GM10248 (cell line): Measurements from ENCODE around the gene CHTOP.

Experiments used
- CTCF ChIA-PET: fragments of 300-600 bp; sonication (Branson Sonifier 250); formaldehyde crosslinking; extraction: SDS; loops from one replicate; lab custom pipeline; 2021; ENCODE audit warnings: antibody characterized with exemption; lab: Yijun Ruan, JAX
- POLR2A ChIA-PET: fragments of 350-650 bp; sonication (Branson Sonifier 250); formaldehyde crosslinking; extraction: SDS; loops from one replicate; lab custom pipeline; 2020; ENCODE audit warnings: antibody characterized with exemption; lab: Yijun Ruan, JAX
- DNase-seq: peaks from one replicate; pipeline ENCODE4 v3.0.0; 2012; ENCODE audit errors: extremely low spot score
- CTCF ChIP-seq: IDR thresholded peaks from 2 replicates; pipeline ENCODE4 v1.5.1; 2012; ENCODE audit warnings: mild to moderate bottlenecking, low read depth; ENCODE audit errors: extremely low read depth, missing control alignments, control extremely low read depth

The CHTOP gene

GRCh38 chr1:153592748-153593147, 41.1 kb upstream of the CHTOP start:
- ChIA-PET POLR2A (no interaction called here), CTCF (interaction anchor here (0.9 to 2.7 kb wide), 11 partner anchors 11 to 89 kb away, joined by 3 to 9 read pairs (median 4); partner anchors contain the start of genes NPR1 and S100A13)
- no peak for TF ChIP-seq CTCF
- DNase-seq: no peak

DNA sequence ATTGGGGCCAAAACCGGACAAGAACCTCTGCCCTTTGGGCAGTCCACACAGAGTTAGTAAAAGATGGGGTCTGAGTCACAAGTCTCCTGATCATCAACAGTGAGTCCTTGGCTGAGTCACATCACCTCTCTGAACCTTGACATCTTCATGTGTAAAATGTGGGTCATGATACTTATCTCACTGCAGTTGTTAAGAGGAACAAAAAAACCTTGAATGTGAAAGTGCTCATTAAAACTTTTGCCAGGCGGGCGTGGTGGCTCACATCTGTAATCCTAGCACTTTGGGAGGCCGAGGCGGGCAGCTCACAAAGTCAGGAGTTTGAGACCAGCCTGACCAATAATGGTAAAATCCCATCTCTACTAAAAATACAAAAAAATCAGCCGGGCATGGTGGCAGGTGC, 36.7 kb upstream of the CHTOP start:
- no peak for DNase-seq
- POLR2A ChIA-PET: no interaction called here
- no peak for TF ChIP-seq CTCF
- CTCF ChIA-PET: interaction anchor here (3.2 to 4.0 kb wide), 2 partner anchors 20 to 25 kb away, joined by 13 to 21 read pairs; partner anchors contain the start of gene S100A14

- TF ChIP-seq CTCF: no peak
- CTCF ChIA-PET: interaction anchor here (1.2 to 4.0 kb wide), 6 partner anchors 16 to 30 kb away, joined by 3 to 21 read pairs (median 9); partner anchors contain the start of genes S100A13 and S100A14
- POLR2A ChIA-PET: interaction anchor here (0.9 to 1.1 kb wide), 2 partner anchors 14 to 35 kb away, joined by 3 to 5 read pairs; partner anchors contain the start of gene CHTOP
- DNase-seq: peak; percentile 88
These were observed 35.3 kb upstream of the CHTOP start for GRCh38 chr1:153598309-153599172.

DNA sequence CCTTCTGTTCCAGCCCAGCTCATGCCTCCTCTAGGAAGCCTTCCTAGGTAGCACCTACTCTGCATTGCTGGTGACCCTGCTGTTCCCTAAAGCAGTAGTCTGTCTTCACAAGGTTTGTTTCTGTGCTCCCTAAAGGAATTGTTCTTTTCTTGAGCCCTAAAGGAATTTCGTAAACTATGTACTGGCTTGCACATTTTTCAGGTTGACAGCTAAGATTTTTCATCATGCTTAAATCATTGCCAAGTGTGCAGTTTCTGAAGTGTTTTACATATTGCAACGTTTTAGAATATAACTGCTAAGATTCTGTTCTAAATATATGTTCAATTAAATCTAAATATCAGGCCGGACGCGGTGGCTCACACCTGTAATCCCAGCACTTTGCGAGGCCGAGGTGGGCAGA, 34.0 kb upstream of the CHTOP start:
- ChIA-PET POLR2A (no interaction called here), CTCF (interaction anchor here (1.0 to 4.0 kb wide), 6 partner anchors 15 to 67 kb away, joined by 3 to 21 read pairs (median 9); partner anchors contain the start of genes S100A13 and S100A14)
- TF ChIP-seq CTCF: no peak
- DNase-seq: no peak

DNA sequence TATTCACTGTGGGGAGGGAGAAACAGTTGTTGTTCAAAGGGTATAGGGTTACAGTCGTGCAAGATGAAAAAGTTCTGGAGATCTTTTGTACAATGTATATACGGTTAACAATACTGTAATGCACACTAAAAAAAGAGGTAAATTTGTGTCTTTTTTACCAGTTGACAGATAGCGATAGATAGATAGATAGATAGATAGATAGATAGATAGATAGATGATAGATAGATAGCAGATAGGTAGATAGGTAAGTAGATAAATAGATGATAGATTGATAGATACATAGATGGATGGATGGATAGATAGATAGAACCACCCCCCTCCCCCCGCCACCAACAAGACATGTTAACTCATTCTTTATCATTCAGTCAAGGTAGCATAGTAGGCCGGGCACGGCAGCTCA, 31.1 kb upstream of the CHTOP start:
- CTCF ChIA-PET: interaction anchor here (1.4 to 2.4 kb wide), 2 partner anchors 15 to 16 kb away, joined by 5 to 6 read pairs; no protein-coding TSS in a partner anchor
- POLR2A ChIA-PET: no interaction called here
- no peak for TF ChIP-seq CTCF
- DNase-seq: no peak

GRCh38 chr1:153606194-153606593, 27.7 kb upstream of the CHTOP start:
- CTCF ChIA-PET: interaction anchor here (2.4 to 4.4 kb wide), 2 partner anchors 12 to 21 kb away, joined by 7 to 22 read pairs; partner anchors contain the start of gene S100A13

More at GRCh38 chr1:153606194-153606593, 27.7 kb upstream of the CHTOP start:
- POLR2A ChIA-PET: interaction anchor here (0.6 kb wide), 1 partner anchor 365 kb away, joined by 5 read pairs; no protein-coding TSS in a partner anchor
- no peak for TF ChIP-seq CTCF
- no peak for DNase-seq
